MM.1S (cell line): ENCODE measurements around the gene TM9SF2.

Experiments used
- DNase-seq: peaks from one replicate; pipeline ENCODE4 v3.0.0-alpha.2; 2015
- H2AFZ ChIP-seq: fragments of 300-600 bp; sonication (generic); 2 replicates; pipeline ENCODE4 v1.6.0; 2016; ENCODE audit warnings: antibody characterized with exemption, low read length
- H3F3A ChIP-seq: fragments of 300-600 bp; sonication (generic); 2 replicates; pipeline ENCODE4 v1.6.1; 2016; ENCODE audit warnings: mild to moderate bottlenecking, antibody characterized with exemption, low read length, moderate library complexity, mixed read lengths; ENCODE audit not compliant: insufficient read depth
- H3K27ac ChIP-seq: fragments of 300-600 bp; sonication (generic); 2 replicates; pipeline ENCODE4 v1.5.1; 2016; ENCODE audit warnings: mild to moderate bottlenecking, low read length
- H3K27me3 ChIP-seq: fragments of 300-600 bp; sonication (generic); replicated peaks from 2 replicates; pipeline ENCODE4 v1.6.0; 2016; ENCODE audit warnings: low read length; ENCODE audit not compliant: insufficient read depth
- H3K36me3 ChIP-seq: fragments of 300-600 bp; sonication (generic); replicated peaks from 2 replicates; pipeline ENCODE4 v1.6.1; 2016; ENCODE audit warnings: mild to moderate bottlenecking, low read length, mixed read lengths; ENCODE audit not compliant: insufficient read depth
- H3K4me1 ChIP-seq: fragments of 300-600 bp; sonication (generic); 2 replicates; pipeline ENCODE4 v1.6.1; 2016; ENCODE audit warnings: low read length, mixed read lengths
- H3K4me2 ChIP-seq: fragments of 300-600 bp; sonication (generic); 2 replicates; pipeline ENCODE4 v1.6.0; 2016; ENCODE audit warnings: low read depth, low read length
- H3K4me3 ChIP-seq: fragments of 300-600 bp; sonication (generic); 2 replicates; pipeline ENCODE4 v1.5.1; 2016; ENCODE audit warnings: low read length, mixed read lengths
- H3K79me2 ChIP-seq: fragments of 300-600 bp; sonication (generic); 2 replicates; pipeline ENCODE4 v1.6.1; 2016; ENCODE audit warnings: mixed run types, low read length, mixed read lengths
- H3K9ac ChIP-seq: fragments of 300-600 bp; sonication (generic); 2 replicates; pipeline ENCODE4 v1.6.1; 2016; ENCODE audit warnings: low read length, mixed read lengths
- H3K9me2 ChIP-seq: fragments of 300-600 bp; sonication (generic); replicated peaks from 2 replicates; pipeline ENCODE4 v1.6.1; 2016; ENCODE audit warnings: mild to moderate bottlenecking, low read length, mixed read lengths; ENCODE audit not compliant: insufficient read depth
- H3K9me3 ChIP-seq: fragments of 300-600 bp; sonication (generic); replicated peaks from 2 replicates; pipeline ENCODE4 v1.6.1; 2016; ENCODE audit warnings: mild to moderate bottlenecking, low read length, mixed read lengths; ENCODE audit not compliant: insufficient read depth
- H4K20me1 ChIP-seq: fragments of 300-600 bp; sonication (generic); 2 replicates; pipeline ENCODE4 v1.6.1; 2016; ENCODE audit warnings: mild to moderate bottlenecking, low read length, moderate library complexity, mixed read lengths; ENCODE audit not compliant: insufficient read depth
- EZH2 ChIP-seq: fragments of 300-600 bp; sonication (generic); optimal IDR thresholded peaks from 2 replicates; pipeline ENCODE3; 2017; ENCODE audit warnings: low read depth, mild to moderate bottlenecking, antibody characterized with exemption, low read length, mixed read lengths
- EZH2phosphoT487 ChIP-seq: fragments of 300-600 bp; sonication (generic); IDR thresholded peaks from 2 replicates; pipeline ENCODE4 v1.6.1; 2018; ENCODE audit warnings: antibody characterized with exemption, low read length
- TF ChIP-seq, protein P1 (sequence below): fragments of 300-600 bp; sonication (generic); IDR thresholded peaks from 2 replicates; pipeline ENCODE4 v1.5.1; 2016; ENCODE audit warnings: antibody characterized with exemption, low read length, mixed read lengths

The TM9SF2 gene

DNA sequence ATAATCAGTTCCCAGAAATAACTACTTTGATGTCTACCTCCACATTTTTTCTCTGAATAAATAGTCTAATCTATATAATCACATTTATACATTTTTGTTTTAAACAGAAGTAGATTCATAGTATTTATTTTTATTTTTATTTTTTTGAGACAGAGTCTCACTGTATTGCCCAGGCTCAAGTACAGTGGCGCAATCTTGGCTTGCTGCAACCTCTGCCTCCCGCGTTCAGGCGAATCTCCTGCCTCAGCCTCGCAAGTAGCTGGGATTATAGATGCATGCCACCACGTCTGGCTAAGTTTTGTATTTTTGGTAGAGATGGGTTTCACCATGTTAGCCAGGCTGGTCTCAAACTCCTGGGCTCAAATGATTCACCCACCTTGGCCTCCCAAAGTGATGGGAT, 16.7 kb downstream of the TM9SF2 start:
- Histone ChIP-seq H3K4me2 (no peak overlapping the region), H3K9me2 (no peaks in the 10 kb centered on the region), H3K4me3 (no peak overlapping the region), H3K9ac (no peak overlapping the region), H2AFZ (no peak overlapping the region), H3F3A (no peaks in the 10 kb centered on the region), H4K20me1 (peaks cover 15% of the 10 kb centered on the region), H3K27ac (no peak overlapping the region), H3K4me1 (no peaks in the 10 kb centered on the region), H3K36me3 (peaks cover 3% of the 10 kb centered on the region; the same call in 1 of the 2 replicates), H3K9me3 (no peaks in the 10 kb centered on the region), H3K79me2 (peaks cover 50% of the 10 kb centered on the region), H3K27me3 (no peaks in the 10 kb centered on the region)
- no peak for TF ChIP-seq EZH2phosphoT487
- no peak for TF ChIP-seq EZH2
- TF ChIP-seq, protein P1, sequence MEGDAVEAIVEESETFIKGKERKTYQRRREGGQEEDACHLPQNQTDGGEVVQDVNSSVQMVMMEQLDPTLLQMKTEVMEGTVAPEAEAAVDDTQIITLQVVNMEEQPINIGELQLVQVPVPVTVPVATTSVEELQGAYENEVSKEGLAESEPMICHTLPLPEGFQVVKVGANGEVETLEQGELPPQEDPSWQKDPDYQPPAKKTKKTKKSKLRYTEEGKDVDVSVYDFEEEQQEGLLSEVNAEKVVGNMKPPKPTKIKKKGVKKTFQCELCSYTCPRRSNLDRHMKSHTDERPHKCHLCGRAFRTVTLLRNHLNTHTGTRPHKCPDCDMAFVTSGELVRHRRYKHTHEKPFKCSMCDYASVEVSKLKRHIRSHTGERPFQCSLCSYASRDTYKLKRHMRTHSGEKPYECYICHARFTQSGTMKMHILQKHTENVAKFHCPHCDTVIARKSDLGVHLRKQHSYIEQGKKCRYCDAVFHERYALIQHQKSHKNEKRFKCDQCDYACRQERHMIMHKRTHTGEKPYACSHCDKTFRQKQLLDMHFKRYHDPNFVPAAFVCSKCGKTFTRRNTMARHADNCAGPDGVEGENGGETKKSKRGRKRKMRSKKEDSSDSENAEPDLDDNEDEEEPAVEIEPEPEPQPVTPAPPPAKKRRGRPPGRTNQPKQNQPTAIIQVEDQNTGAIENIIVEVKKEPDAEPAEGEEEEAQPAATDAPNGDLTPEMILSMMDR = no peak
- DNase-seq = no peak

DNA sequence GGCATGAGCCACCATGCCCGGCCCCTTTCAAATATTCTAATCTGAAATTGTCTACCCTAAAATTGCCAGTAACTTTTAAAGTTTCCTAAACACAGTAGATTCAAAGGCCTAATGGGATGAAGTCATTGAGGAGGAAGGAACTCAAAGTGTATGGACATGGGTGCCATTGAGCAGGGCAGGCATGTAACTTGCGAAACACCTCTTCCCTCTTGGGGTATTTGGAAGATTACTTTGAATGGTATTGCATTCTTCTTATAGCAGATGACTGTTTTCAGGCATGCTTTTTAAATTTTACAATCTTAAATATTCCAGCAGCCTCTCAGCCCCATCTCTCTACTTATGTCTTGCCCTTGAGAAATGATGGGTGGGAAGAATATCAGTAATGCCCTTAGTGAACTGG, 21.0 kb downstream of the TM9SF2 start:
- Histone ChIP-seq H3K36me3 (peaks cover 3% of the 10 kb centered on the region; the same call in 1 of the 2 replicates), H3K4me3 (no peak overlapping the region), H3K79me2 (peaks cover 10% of the 10 kb centered on the region), H3K9me2 (no peaks in the 10 kb centered on the region), H2AFZ (no peak overlapping the region), H3K9me3 (no peaks in the 10 kb centered on the region), H3K4me2 (no peak overlapping the region), H3K27ac (no peak overlapping the region), H3K27me3 (no peaks in the 10 kb centered on the region), H4K20me1 (no peaks in the 10 kb centered on the region), H3F3A (no peaks in the 10 kb centered on the region), H3K4me1 (no peaks in the 10 kb centered on the region), H3K9ac (no peak overlapping the region)
- DNase-seq = no peak
- TF ChIP-seq, protein P1 = no peak
- TF ChIP-seq EZH2phosphoT487 (no peak), EZH2 (no peak)

DNA sequence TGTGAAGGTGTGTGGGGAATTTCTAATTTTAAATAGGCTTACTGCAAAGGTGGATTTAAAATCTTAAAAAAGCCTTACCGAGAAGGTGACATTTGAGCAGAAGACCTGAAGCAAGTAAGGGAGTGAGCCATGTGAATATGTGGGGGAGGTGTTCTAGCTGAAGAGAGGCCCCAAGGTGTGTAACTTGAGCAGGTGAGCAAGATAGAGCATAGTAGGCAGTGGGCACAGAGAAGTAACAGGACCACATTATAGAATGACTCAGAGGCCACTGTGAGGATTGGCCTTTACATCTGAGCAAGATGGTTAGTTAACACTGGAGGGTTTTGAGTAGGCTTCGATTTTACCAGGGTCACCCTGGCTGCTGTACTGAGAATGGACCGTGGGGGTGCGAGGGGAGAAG, 22.6 kb downstream of the TM9SF2 start:
- Histone ChIP-seq H3K36me3 (peaks cover 1% of the 10 kb centered on the region; the same call in 1 of the 2 replicates), H3K79me2 (peaks cover under 1% of the 10 kb centered on the region; the same call in 1 of the 2 replicates)
- TF ChIP-seq, protein P1 = no peak
- TF ChIP-seq EZH2phosphoT487 (no peak), EZH2 (no peak)

More for the DNA sequence above, 22.6 kb downstream of the TM9SF2 start:
- Histone ChIP-seq H3K4me3 (no peak overlapping the region), H4K20me1 (no peaks in the 10 kb centered on the region), H3K4me2 (no peak overlapping the region), H3K4me1 (no peaks in the 10 kb centered on the region), H3K9me2 (no peaks in the 10 kb centered on the region), H3K9ac (no peak overlapping the region), H3K9me3 (no peaks in the 10 kb centered on the region), H3K27ac (no peak overlapping the region), H3F3A (no peaks in the 10 kb centered on the region), H3K27me3 (no peaks in the 10 kb centered on the region), H2AFZ (no peak overlapping the region)
- DNase-seq = no peak
